Measurements from ENCODE around the gene PCP2.
A peak's percentile ranks its signal among the peaks of the same experiment; 100 is the strongest.

Gene PCP2

DNA sequence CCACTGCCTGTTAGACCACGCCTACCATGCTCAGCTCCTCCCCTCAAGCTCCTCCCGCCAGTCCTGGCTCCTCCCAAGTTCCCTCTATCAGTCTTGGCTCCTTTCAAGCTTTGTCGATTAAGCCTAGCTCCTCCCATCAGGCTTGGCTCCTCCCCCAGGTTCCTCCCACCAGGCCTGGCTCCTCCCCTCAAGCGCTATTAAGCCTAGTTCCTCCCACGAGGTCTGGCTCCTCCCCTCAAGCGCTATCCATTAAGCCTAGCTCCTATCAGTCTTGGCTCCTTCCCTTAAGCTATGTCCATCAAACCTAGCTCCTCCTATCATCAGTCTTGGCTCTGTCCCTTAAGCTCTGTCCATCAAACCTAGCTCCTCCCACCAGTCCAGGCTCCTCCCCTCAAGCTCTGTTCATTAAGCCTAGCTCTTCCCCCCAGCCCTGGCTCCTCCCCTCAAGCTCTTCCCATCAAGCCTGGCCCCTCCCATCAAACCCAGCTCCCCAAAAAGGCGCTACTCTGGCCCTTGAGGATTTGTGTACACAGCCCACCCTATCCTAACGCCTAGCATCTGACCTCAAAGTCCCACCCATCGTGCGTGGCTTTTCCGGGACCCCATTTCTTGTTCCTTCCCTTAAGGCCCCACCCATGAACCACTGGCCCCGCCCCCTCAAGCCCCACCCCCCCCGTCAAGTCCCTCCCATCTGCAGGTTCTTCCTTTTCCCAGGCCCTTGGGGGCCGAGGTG is 27.9 kb downstream of the PCP2 start:
- no peak overlapping the region for H3K27ac ChIP-seq
- DNase-seq (ENCODE audit: low spot score) = no peak
- ChIA-PET CTCF (no interaction called here), POLR2A (ENCODE audit: low non-redundant PET) (no interaction called here)
- TF ChIP-seq, protein P1, sequence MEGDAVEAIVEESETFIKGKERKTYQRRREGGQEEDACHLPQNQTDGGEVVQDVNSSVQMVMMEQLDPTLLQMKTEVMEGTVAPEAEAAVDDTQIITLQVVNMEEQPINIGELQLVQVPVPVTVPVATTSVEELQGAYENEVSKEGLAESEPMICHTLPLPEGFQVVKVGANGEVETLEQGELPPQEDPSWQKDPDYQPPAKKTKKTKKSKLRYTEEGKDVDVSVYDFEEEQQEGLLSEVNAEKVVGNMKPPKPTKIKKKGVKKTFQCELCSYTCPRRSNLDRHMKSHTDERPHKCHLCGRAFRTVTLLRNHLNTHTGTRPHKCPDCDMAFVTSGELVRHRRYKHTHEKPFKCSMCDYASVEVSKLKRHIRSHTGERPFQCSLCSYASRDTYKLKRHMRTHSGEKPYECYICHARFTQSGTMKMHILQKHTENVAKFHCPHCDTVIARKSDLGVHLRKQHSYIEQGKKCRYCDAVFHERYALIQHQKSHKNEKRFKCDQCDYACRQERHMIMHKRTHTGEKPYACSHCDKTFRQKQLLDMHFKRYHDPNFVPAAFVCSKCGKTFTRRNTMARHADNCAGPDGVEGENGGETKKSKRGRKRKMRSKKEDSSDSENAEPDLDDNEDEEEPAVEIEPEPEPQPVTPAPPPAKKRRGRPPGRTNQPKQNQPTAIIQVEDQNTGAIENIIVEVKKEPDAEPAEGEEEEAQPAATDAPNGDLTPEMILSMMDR (conservative IDR thresholded peaks at IDR 0.05; ENCODE audit: low read depth) = no peak

DNA sequence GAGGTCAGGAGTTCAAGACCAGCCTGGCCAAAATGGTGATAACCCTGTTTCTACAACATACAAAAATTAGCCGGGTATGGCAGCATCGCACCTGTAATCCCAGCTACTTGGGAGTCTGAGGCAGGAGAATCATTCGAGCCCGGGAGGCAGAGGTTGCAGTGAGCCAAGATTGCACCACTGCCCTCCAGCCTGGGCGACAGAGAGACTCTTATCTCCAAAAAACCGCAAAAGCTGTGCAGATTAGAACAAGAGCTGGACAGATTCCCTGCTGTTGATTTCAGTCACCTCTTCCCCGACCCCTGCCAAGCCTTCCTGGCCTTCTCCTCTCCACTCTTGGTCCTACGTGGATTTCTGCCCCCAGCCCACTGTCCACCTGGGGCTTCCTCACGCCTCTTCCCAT is 29.6 kb downstream of the PCP2 start:
- TF ChIP-seq, protein P1 (conservative IDR thresholded peaks at IDR 0.05; ENCODE audit: low read depth) = no peak
- peak overlapping the region; percentile 9; the same call in 1 of the 2 replicates for H3K27ac ChIP-seq
- ChIA-PET POLR2A (ENCODE audit: low non-redundant PET) (no interaction called here), CTCF (no interaction called here)
- DNase-seq (ENCODE audit: low spot score) = no peak

DNA sequence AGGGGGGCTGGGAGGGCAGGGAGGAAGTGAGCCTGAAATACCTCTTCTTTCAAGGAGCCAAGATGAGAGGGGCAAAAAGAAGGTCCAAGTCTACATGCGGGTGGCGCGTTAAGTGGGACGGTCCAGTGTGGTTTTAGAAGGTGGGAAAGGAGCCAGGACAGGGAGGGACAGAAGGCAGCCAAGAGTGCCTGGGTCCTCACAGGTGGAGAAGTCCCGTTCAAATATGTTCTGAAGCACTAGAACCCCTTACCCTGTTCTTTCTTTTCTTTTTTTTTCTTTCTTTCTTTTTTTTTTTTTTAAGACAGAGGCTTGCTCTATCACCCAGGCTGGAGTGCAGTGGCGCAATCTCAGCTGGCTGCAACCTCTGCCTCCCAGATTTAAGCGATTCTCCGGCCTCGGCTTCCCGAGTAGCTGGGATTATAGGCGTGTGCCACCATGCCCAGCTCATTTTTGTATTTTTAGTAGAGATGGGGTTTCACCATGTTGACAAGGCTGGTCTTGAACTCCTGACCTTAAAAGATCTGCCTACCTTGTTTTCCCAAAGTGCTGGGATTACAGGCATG is 30.5 kb downstream of the PCP2 start:
- TF ChIP-seq, protein P1 (conservative IDR thresholded peaks at IDR 0.05; ENCODE audit: low read depth) = no peak
- POLR2A ChIA-PET (ENCODE audit: low non-redundant PET) = interaction anchor here (0.6 kb wide), 1 partner anchor 11 kb away, joined by 12 read pairs; no protein-coding TSS in a partner anchor
- peak overlapping the region; percentile 9; the same call in 1 of the 2 replicates for H3K27ac ChIP-seq
- no peak for DNase-seq (ENCODE audit: low spot score)
- CTCF ChIA-PET = no interaction called here

DNA sequence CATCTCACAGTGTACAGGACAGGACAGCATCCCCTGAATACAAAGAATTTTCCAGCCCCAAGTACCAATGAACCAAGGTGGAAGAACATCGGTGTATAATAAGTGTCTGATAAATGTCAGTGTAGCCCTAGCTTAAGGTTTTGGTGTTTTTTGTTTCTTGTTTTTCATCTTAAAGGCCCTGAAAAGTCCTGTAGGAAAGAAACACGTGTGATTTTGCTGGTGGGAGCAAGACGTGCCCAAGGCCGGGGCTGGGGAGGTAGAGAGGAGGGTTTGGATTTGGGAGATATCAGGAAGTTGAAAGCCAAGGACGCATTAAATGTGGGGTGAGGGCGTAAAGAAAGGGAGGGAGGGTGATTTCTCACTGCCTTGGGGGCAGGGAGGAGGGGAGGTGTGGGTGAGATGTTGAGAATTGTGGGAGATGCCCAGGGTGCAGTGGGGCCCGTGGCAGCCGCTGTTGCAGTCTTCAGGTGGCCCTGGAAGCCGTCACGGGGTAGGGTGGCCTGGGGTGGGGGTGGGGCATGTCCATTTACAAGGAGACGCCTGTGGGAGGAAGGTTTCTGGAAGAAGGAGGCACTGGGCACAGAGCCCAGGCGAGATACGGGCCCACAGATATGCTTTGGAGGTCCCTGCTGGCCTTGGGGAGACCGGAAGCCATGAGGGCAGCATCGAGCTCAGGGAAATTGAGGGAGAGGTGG is 31.1 kb downstream of the PCP2 start:
- POLR2A ChIA-PET (ENCODE audit: low non-redundant PET) = no interaction called here
- TF ChIP-seq, protein P1 (conservative IDR thresholded peaks at IDR 0.05; ENCODE audit: low read depth) = no peak
- peak overlapping the region; percentile 9; the same call in 1 of the 2 replicates for H3K27ac ChIP-seq
- CTCF ChIA-PET = no interaction called here
- DNase-seq (ENCODE audit: low spot score) = no peak

DNA sequence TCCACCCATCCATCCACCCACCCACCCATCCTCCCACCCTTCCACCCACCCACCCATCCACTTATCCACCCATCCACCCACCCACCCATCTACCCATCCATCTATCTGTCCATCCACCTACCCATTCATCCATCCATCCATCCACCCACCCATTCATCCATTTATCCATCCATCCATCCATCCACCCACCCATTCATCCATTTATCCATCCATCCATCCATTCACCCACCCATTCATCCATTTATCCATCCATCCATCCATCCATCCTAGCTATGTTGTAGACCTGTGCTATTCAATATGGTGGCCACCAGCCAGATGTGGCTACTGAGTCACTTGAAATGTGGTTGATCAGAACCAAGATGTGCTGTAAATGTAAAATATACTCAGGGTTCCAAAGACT is 32.8 kb downstream of the PCP2 start:
- no peak for DNase-seq (ENCODE audit: low spot score)
- ChIA-PET POLR2A (ENCODE audit: low non-redundant PET) (no interaction called here), CTCF (no interaction called here)
- TF ChIP-seq, protein P1 (conservative IDR thresholded peaks at IDR 0.05; ENCODE audit: low read depth) = no peak
- H3K27ac ChIP-seq = no peak overlapping the region

DNA sequence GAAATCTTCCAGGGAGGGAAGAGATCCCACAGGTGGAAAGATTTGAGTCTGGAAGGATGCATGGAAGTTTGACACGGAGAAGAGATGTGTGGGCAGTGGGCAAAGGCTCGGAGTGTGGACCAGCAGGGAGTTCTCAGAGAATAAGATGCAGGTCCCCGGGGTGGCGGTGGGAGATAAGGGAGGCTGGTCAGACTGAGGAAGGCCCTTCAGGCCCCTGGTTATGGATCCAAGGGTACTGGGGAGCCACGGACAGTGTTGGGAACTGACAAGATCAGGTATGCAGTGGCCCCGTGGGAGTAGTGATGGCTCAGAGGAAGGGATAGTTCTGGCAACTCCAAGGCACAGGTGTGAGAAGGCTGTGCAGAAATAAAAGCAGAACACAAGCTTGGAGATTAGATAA is 35.3 kb downstream of the PCP2 start:
- TF ChIP-seq, protein P1 (conservative IDR thresholded peaks at IDR 0.05; ENCODE audit: low read depth) = no peak
- no peak overlapping the region for H3K27ac ChIP-seq
- ChIA-PET CTCF (interaction anchor here (0.6 to 1.6 kb wide), 4 partner anchors 30 to 465 kb away, joined by 3 to 5 read pairs (median 3); no protein-coding TSS in a partner anchor), POLR2A (ENCODE audit: low non-redundant PET) (no interaction called here)
- no peak for DNase-seq (ENCODE audit: low spot score)

Measured in RWPE1 (cell line).